22Rv1 (cell line): ENCODE measurements around the gene ATP10A.

ENCODE experiments used
- H3K27ac ChIP-seq: fragments of 450-650 bp; 2 replicates; pipeline ENCODE4 v1.5.1; 2017
- ZFX ChIP-seq: fragments of 450-650 bp; IDR thresholded peaks from 2 replicates; pipeline ENCODE4 v1.6.1; 2017; ENCODE audit warnings: antibody characterized with exemption, borderline replicate concordance
- TF ChIP-seq, protein P1 (sequence below): fragments of 450-650 bp; IDR thresholded peaks from 2 replicates; pipeline ENCODE4 v1.5.1; 2017; ENCODE audit warnings: mild to moderate bottlenecking

The ATP10A gene

DNA sequence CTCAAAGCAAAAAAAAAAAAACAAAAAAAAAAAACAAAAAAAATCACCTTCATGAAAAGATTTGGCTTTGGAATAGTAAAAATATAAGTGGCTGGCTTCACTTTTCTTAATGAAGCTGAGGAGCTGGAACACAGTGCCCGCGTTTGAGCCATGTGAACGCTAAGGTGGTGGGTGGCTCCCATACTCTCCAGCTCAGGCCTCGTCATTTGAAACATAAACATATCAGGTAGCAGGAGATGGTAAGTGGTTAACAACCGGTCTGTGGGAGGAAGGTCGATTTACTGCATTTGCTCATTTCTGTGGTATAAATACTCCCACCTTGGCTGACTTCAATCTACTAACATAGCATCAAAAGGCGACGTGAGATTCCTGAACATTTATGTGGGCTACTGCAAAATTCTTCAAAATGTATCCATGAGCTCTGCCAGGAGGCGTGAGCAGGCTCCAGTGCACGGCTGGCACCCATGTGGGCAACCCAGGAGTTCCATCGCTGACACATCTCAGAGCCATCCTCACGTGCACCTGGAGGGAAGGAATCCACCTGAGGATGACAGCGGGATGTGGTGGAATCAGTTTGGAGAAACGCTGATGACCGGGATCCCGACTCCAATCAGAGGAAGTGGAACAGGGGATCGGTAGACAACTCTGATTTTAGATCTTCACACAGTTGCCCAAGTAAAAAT lies 157.6 kb downstream of the ATP10A start:
- no peak overlapping the region for H3K27ac ChIP-seq
- no peak for TF ChIP-seq ZFX
- TF ChIP-seq, protein P1, sequence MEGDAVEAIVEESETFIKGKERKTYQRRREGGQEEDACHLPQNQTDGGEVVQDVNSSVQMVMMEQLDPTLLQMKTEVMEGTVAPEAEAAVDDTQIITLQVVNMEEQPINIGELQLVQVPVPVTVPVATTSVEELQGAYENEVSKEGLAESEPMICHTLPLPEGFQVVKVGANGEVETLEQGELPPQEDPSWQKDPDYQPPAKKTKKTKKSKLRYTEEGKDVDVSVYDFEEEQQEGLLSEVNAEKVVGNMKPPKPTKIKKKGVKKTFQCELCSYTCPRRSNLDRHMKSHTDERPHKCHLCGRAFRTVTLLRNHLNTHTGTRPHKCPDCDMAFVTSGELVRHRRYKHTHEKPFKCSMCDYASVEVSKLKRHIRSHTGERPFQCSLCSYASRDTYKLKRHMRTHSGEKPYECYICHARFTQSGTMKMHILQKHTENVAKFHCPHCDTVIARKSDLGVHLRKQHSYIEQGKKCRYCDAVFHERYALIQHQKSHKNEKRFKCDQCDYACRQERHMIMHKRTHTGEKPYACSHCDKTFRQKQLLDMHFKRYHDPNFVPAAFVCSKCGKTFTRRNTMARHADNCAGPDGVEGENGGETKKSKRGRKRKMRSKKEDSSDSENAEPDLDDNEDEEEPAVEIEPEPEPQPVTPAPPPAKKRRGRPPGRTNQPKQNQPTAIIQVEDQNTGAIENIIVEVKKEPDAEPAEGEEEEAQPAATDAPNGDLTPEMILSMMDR, result no peak

DNA sequence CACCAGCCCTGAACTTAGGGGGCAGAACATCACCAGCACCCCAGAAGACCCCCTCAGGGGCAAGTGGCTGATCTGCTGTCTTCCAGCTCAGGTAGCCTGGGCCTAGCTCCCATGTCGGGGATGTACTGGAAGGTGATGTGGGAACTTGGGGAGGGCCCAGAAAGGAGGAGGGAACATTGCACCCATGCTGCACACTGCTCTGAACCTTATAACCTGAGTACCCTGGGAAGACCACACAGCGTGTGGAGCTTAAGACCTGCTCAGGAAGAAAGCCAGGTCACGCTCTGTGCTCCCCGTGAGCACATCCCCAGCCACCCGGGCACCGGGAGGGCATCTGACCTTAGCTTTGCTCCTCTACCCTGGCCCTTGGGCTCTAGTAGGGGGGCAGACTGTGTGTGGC lies 159.4 kb downstream of the ATP10A start:
- TF ChIP-seq ZFX, result no peak
- TF ChIP-seq, protein P1, result no peak
- H3K27ac ChIP-seq, result no peak overlapping the region

GRCh38 chr15:25701721-25702465 lies 161.2 kb downstream of the ATP10A start:
- H3K27ac ChIP-seq, result no peak overlapping the region
- TF ChIP-seq, protein P1, result no peak
- no peak for TF ChIP-seq ZFX

DNA sequence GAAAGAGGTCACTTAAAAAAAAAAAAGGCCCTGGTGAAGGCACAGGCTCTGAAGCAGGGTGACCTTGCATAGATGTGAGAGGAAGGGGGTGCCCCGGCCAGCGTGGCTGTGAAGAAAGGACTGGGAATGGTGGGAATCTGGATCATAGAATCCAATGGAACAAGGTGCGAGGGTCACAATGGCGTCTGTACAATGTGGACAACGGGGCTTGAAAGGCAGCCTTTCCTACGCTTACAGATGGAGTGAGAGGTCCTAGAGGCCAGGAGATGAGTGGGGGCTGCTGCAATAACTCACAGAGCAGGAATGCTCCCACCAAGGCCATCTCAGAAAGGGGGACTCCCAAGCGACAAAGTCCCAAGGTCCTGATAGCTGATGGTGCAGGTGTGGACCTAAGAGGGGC lies 162.2 kb downstream of the ATP10A start:
- TF ChIP-seq, protein P1, result no peak
- no peak for TF ChIP-seq ZFX
- no peak overlapping the region for H3K27ac ChIP-seq

DNA sequence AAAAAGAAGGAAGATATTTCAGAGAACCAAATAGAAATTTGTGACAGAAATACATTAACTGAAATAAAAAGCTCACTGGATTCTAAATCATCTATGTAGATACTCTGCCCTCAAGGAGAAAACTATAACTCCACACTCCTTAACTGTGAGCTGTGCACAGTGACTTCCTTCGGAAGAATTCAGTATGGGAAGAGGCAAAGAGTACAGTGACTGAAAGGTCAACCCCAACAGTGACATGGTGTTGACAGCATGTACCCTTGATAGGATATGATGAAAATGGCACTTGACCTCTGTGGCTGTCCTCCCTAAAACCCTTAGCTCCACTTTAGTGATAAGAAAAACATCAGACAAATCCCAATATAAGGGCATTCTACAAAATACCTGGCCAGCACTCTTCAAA lies 165.5 kb downstream of the ATP10A start:
- H3K27ac ChIP-seq, result no peak overlapping the region
- TF ChIP-seq ZFX, result no peak
- TF ChIP-seq, protein P1, result no peak

GRCh38 chr15:25695875-25696760 lies 167.0 kb downstream of the ATP10A start:
- H3K27ac ChIP-seq, result no peak overlapping the region
- no peak for TF ChIP-seq ZFX
- TF ChIP-seq, protein P1, result no peak
